HCT116 (cell line): ENCODE measurements around the gene GRIK3. TPM values are rescaled to one million over a fixed set of nuclear protein-coding genes. Genes with fewer than 3 reads are reported as not detected.
"Not testable (repeated sequence)": the region's sequence is repeated elsewhere in the genome, so short reads cannot be mapped to it uniquely, and the experiment has no call there.

ENCODE experiments used
- ATAC-seq: fragments of 200-7000 bp; cut with Tn5 transposase; 2 replicates; pipeline ENCODE4 v1.9.1; 2020; ENCODE audit warnings: mild to moderate bottlenecking, moderate library complexity
- BruUV-seq: library from RNA; stranded (reverse); fragments of 400-500 nt; replicated peaks from 2 replicates; lab custom pipeline; 2021; lab: Mats Ljungman, UMichigan
- CTCF ChIA-PET: fragments of 300-600 bp; sonication (Branson Sonifier 250); formaldehyde crosslinking; loops from one replicate; lab custom pipeline; 2021; ENCODE audit warnings: antibody characterized with exemption; lab: Charles Lee
- POLR2A ChIA-PET: fragments of 300-600, 350-600 bp; sonication (Branson Sonifier 250); formaldehyde crosslinking; loops from one replicate; lab custom pipeline; 2021; ENCODE audit warnings: antibody characterized with exemption; lab: Charles Lee
- RAD21 ChIA-PET, 2 experiments: fragments of 300-600 bp; sonication (Branson Sonifier 250); formaldehyde crosslinking; loops; one replicate each; lab custom pipeline; 2023; ENCODE audit warnings: low total read pairs in 2 of 2; ENCODE audit not compliant: uncharacterized antibody in 2 of 2, unreplicated experiment in 2 of 2, low non-redundant PET in 1 of 2; lab: Charles Lee
- DNase-seq: peaks from one replicate; pipeline ENCODE4 v3.0.0-alpha.2; 2010; ENCODE audit warnings: low read depth, low spot score
- H2AFZ ChIP-seq: fragments of 200-600 bp; shearing (Covaris generic), sonication (generic); 2 replicates; pipeline ENCODE4 v1.6.1; 2017; ENCODE audit warnings: low read depth, mixed run types, mixed read lengths, antibody characterized with exemption, low read length; ENCODE audit not compliant: poor library complexity, severe bottlenecking
- H3K27ac ChIP-seq: 2 replicates; pipeline ENCODE4 v1.5.1; 2012; ENCODE audit warnings: low read depth, low read length
- H3K27me3 ChIP-seq: fragments of 200-600 bp; sonication (generic); 2 replicates; pipeline ENCODE4 v1.6.1; 2016; ENCODE audit warnings: mixed run types, low read length, mixed read lengths; ENCODE audit not compliant: insufficient read depth
- H3K36me3 ChIP-seq, 2 experiments: fragments of 200-500 bp in 1 of 2; fragments of 200-600 bp in 1 of 2; sonication (Bioruptor generic) in 1 of 2; sonication (generic) in 1 of 2; 2 replicates each; pipeline versions ENCODE4 v1.5.1 to v1.6.1; 2014 to 2016; ENCODE audit warnings: low read length in 2 of 2, inconsistent platforms in 1 of 2, mixed read lengths in 1 of 2, mixed run types in 1 of 2; ENCODE audit not compliant: insufficient read depth in 2 of 2, control insufficient read depth in 1 of 2
- H3K4me1 ChIP-seq, 2 experiments: fragments of 200-600 bp in 1 of 2; sonication (generic) in 1 of 2; 2 replicates each; pipeline versions ENCODE4 v1.5.1 to v1.6.1; 2012 to 2017; ENCODE audit warnings: low read length in 2 of 2, inconsistent platforms in 1 of 2, mild to moderate bottlenecking in 1 of 2, mixed read lengths in 1 of 2, mixed run types in 1 of 2, moderate library complexity in 1 of 2; ENCODE audit not compliant: insufficient read depth in 2 of 2, control insufficient read depth in 1 of 2
- H3K4me2 ChIP-seq: fragments of 200-600 bp; sonication (generic); 2 replicates; pipeline ENCODE4 v1.6.1; 2017; ENCODE audit warnings: mixed run types, low read length, mixed read lengths
- H3K4me3 ChIP-seq, 2 experiments: fragments of 200-600 bp in 1 of 2; sonication (generic) in 1 of 2; replicated peaks in 1 of 2; 2 replicates each; pipeline ENCODE4 v1.5.1; 2011 to 2016; ENCODE audit warnings: low read length in 2 of 2, control low read depth in 1 of 2, low read depth in 1 of 2, mild to moderate bottlenecking in 1 of 2, mixed read lengths in 1 of 2, mixed run types in 1 of 2
- H3K79me2 ChIP-seq: fragments of 200-600 bp; sonication (generic); 2 replicates; pipeline ENCODE4 v1.6.1; 2017; ENCODE audit warnings: mild to moderate bottlenecking, mixed run types, low read length, moderate library complexity, mixed read lengths; ENCODE audit not compliant: insufficient read depth
- H3K9ac ChIP-seq: fragments of 200-600 bp; sonication (generic); 2 replicates; pipeline ENCODE4 v1.6.1; 2016; ENCODE audit warnings: low read length, mixed read lengths
- H3K9me2 ChIP-seq: fragments of 200-600 bp; sonication (generic), shearing (Covaris generic); 2 replicates; pipeline ENCODE4 v1.6.1; 2017; ENCODE audit warnings: mixed run types, mild to moderate bottlenecking, moderate library complexity; ENCODE audit not compliant: insufficient read depth
- H3K9me3 ChIP-seq, 2 experiments: fragments of 200-500 bp in 1 of 2; fragments of 200-600 bp in 1 of 2; sonication (Bioruptor generic) in 1 of 2; sonication (generic) in 1 of 2; 2 replicates each; pipeline ENCODE4 v1.6.1; 2014 to 2017; ENCODE audit warnings: low read length in 2 of 2, mixed read lengths in 2 of 2, inconsistent platforms in 1 of 2, low read depth in 1 of 2, mild to moderate bottlenecking in 1 of 2, mixed run types in 1 of 2, moderate library complexity in 1 of 2; ENCODE audit not compliant: control insufficient read depth in 1 of 2, insufficient read depth in 1 of 2
- H4K20me1 ChIP-seq: fragments of 200-600 bp; sonication (generic), shearing (Covaris generic); 2 replicates; pipeline ENCODE4 v1.6.1; 2017; ENCODE audit warnings: mixed run types, mild to moderate bottlenecking, moderate library complexity; ENCODE audit not compliant: insufficient read depth
- ATF3 ChIP-seq: IDR thresholded peaks from 2 replicates; pipeline ENCODE4 v1.6.1; 2012
- CEBPB ChIP-seq: IDR thresholded peaks from 2 replicates; pipeline ENCODE4 v1.6.1; 2012; ENCODE audit warnings: low read depth
- EGR1 ChIP-seq: IDR thresholded peaks from 2 replicates; pipeline ENCODE4 v1.6.1; 2012; ENCODE audit warnings: low read depth
- ELF1 ChIP-seq: IDR thresholded peaks from 2 replicates; pipeline ENCODE4 v1.6.1; 2012; ENCODE audit warnings: low read depth, borderline replicate concordance
- EZH2 ChIP-seq: fragments of 200-600 bp; sonication (generic); IDR thresholded peaks from 2 replicates; pipeline ENCODE4 v1.6.1; 2017; ENCODE audit warnings: antibody characterized with exemption, mixed run types
- EZH2phosphoT487 ChIP-seq: fragments of 200-600 bp; IDR thresholded peaks from 2 replicates; pipeline ENCODE4 v1.6.1; 2018; ENCODE audit warnings: antibody characterized with exemption, borderline replicate concordance
- JUND ChIP-seq: IDR thresholded peaks from 2 replicates; pipeline ENCODE4 v1.6.1; 2012
- POLR2A ChIP-seq: IDR thresholded peaks from 2 replicates; pipeline ENCODE4 v1.7.0; 2011; ENCODE audit warnings: borderline replicate concordance; ENCODE audit not compliant: insufficient read depth, insufficient read length; ENCODE audit errors: extremely low read depth
- POLR2AphosphoS5 ChIP-seq: IDR thresholded peaks from 2 replicates; pipeline ENCODE4 v1.6.1; 2011; ENCODE audit warnings: mild to moderate bottlenecking, low read depth, low read length, moderate library complexity
- RAD21 ChIP-seq: IDR thresholded peaks from 2 replicates; pipeline ENCODE4 v1.6.1; 2012; ENCODE audit warnings: low read depth, mild to moderate bottlenecking
- SIN3A ChIP-seq: IDR thresholded peaks from 2 replicates; pipeline ENCODE4 v1.6.1; 2012; ENCODE audit warnings: low read depth
- SP1 ChIP-seq: IDR thresholded peaks from 2 replicates; pipeline ENCODE4 v1.6.1; 2012; ENCODE audit warnings: low read depth
- TCF7L2 ChIP-seq: IDR thresholded peaks from 2 replicates; pipeline ENCODE4 v1.7.0; 2011; ENCODE audit warnings: borderline replicate concordance, inconsistent platforms; ENCODE audit not compliant: insufficient read depth, insufficient read length; ENCODE audit errors: extremely low read depth
- YY1 ChIP-seq: IDR thresholded peaks from 2 replicates; pipeline ENCODE4 v1.6.1; 2011; ENCODE audit warnings: low read length, low read depth, moderate library complexity, mild to moderate bottlenecking; ENCODE audit not compliant: insufficient replicate concordance; ENCODE audit errors: extremely low read depth
- ZBTB33 ChIP-seq: IDR thresholded peaks from 2 replicates; pipeline ENCODE4 v1.6.1; 2011; ENCODE audit warnings: mild to moderate bottlenecking, low read length, moderate library complexity; ENCODE audit not compliant: insufficient replicate concordance; ENCODE audit errors: extremely low read depth
- ZFX ChIP-seq: fragments of 450-650 bp; IDR thresholded peaks from 2 replicates; pipeline ENCODE4 v1.6.1; 2017
- ZNF274 ChIP-seq: fragments of 200-500 bp; sonication (Bioruptor generic); IDR thresholded peaks from 2 replicates; pipeline ENCODE4 v1.6.1; 2014; ENCODE audit warnings: mild to moderate bottlenecking, low read depth, low read length, inconsistent platforms
- intact Hi-C: fragments of 100-400 bp; cut with micrococcal nuclease; formaldehyde crosslinking; loops from 2 replicates; pipeline ENCODE4 v1.10.0; 2022
- total RNA-seq: library from RNA; stranded (reverse); gene quantifications from one replicate; pipeline ENCODE4 v1.2.1, GENCODE V29; 2021; ENCODE audit not compliant: unreplicated experiment

GRIK3 gene
- total RNA-seq, 1 experiment from 2014 or later = not detected

- H3K9me3 ChIP-seq = no peaks in the 10 kb centered on the region
- no peak for ATAC-seq
- H3K79me2 ChIP-seq = no peaks in the 10 kb centered on the region
- H3K27me3 ChIP-seq = peaks cover 61% of the 10 kb centered on the region
- ChIA-PET CTCF (interaction anchor here (0.8 kb wide), 1 partner anchor 159 kb away, joined by 3 read pairs; no protein-coding TSS in a partner anchor), RAD21 (no interaction called here), POLR2A (no interaction called here)
- H3K4me3 ChIP-seq = no peak overlapping the region
- DNase-seq = no peak
- no peak overlapping the region for H3K4me2 ChIP-seq
- H3K4me1 ChIP-seq = no peaks in the 10 kb centered on the region
- no TSS peak for BruUV-seq
- no peaks in the 10 kb centered on the region for H4K20me1 ChIP-seq
- H3K9ac ChIP-seq = no peak overlapping the region
- H2AFZ ChIP-seq = no peak overlapping the region
- TF ChIP-seq ATF3 = no peak
- TF ChIP-seq ELF1 = no peak
- no peak for TF ChIP-seq RAD21
- no peak for TF ChIP-seq SP1
- TF ChIP-seq TCF7L2 = no peak
- TF ChIP-seq JUND = no peak
- no peak for TF ChIP-seq YY1
- no peak for TF ChIP-seq ZFX
- no peak for TF ChIP-seq POLR2A
- no peak for TF ChIP-seq EZH2phosphoT487
- TF ChIP-seq ZBTB33 = no peak
- no peak for TF ChIP-seq CEBPB
- TF ChIP-seq EZH2 = no peak
- TF ChIP-seq SIN3A = no peak
- no peak for TF ChIP-seq POLR2AphosphoS5
- TF ChIP-seq EGR1 = no peak
- TF ChIP-seq ZNF274 = no peak
- intact Hi-C loops = no loop called here
- no peak overlapping the region for H3K27ac ChIP-seq
- no peaks in the 10 kb centered on the region for H3K9me2 ChIP-seq
- no peaks in the 10 kb centered on the region for H3K36me3 ChIP-seq
These were observed 265.7 kb downstream of the GRIK3 start for GRCh38 chr1:36768486-36769178.

- H3K27ac ChIP-seq, RAD21 ChIA-PET, DNase-seq, POLR2A ChIA-PET, H2AFZ ChIP-seq, H3K9ac ChIP-seq, H3K79me2 ChIP-seq, CTCF ChIA-PET, H4K20me1 ChIP-seq, BruUV-seq, H3K36me3 ChIP-seq, intact Hi-C loops, ATAC-seq, H3K4me2 ChIP-seq, H3K4me3 ChIP-seq, H3K9me2 ChIP-seq, H3K9me3 ChIP-seq, H3K4me1 ChIP-seq: not testable (repeated sequence)
- peaks cover 49% of the 10 kb centered on the region for H3K27me3 ChIP-seq
These were observed 266.9 kb downstream of the GRIK3 start for GRCh38 chr1:36767429-36767828.
